Measurements from ENCODE around the gene ZBTB32.

The ZBTB32 gene

DNA sequence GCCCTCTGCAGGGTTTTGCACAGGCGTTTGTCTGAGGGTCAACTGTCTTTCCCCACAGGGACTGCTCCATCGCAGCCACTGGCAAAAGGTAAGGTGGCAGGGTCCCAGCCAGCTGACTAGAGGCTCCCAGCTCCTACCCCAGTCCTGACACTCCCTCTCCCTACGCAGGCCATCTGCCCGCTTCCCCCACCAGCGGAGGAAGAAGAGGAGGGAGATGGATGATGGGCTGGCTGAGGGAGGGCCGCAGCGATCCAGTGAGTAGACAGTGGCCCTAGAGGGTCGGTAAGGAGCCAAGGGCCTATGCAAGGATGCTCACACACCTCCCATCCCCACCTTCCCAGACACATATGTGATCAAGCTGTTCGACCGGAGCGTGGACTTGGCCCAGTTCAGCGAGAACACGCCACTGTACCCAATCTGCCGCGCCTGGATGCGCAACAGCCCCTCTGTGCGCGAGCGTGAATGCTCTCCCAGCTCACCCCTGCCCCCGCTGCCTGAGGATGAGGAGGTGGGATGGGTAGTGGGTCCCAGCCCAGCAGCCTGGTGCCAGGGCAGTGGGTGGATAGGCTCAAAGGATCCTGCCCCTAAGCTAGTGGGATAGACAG lies 48.5 kb downstream of the ZBTB32 start:
- H3F3A ChIP-seq (ENCODE audit: control insufficient read depth, insufficient read depth): no peaks in the 10 kb centered on the region

DNA sequence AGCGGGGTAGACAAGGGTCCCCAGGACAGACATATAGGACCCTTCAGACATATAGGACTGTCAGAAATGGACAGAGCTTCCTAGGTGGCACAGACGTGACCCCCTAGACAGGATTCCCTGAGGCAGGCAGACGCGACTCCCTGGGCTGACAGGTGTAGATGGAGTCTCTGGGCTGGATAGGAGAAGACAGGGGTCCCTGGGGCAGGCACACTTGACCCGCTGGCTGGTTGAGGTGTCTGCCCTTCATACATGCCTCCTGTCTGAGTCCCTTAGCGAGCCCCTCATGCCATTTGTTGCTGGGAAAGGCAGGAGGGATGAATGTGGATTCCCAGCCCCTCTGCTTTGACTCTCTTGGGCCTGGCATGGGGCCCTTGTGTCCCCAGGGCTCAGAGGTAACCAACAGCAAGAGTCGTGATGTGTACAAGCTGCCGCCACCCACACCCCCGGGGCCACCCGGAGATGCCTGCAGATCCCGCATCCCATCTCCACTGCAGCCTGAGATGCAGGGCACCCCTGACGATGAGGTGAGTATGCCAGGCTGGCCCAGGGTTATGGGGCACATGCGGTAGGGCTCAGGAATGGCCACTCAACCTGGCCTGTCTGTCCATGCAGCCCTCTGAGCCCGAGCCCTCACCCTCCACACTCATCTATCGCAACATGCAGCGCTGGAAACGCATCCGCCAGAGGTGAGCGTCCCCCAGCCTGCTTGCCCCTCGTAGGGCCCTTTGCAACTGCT lies 49.4 kb downstream of the ZBTB32 start:
- no peaks in the 10 kb centered on the region for H3F3A ChIP-seq (ENCODE audit: control insufficient read depth, insufficient read depth)
- no peaks in the 10 kb centered on the region for H3K9me2 ChIP-seq (replicated peaks; ENCODE audit: control insufficient read depth, low read length)
- no peak overlapping the region for H3K4me3 ChIP-seq (ENCODE audit: low read length)
- peaks cover 22% of the 10 kb centered on the region for H3K4me1 ChIP-seq (ENCODE audit: control insufficient read depth, low read length)
- peaks cover 11% of the 10 kb centered on the region for H3K79me2 ChIP-seq (ENCODE audit: control insufficient read depth, low read length)
- no peaks in the 10 kb centered on the region for H3K36me3 ChIP-seq (ENCODE audit: control insufficient read depth, low read length)
- H3K27me3 ChIP-seq (ENCODE audit: control insufficient read depth, low read length): no peaks in the 10 kb centered on the region
- H3K27ac ChIP-seq (ENCODE audit: low read depth, low read length): no peak overlapping the region
- no peaks in the 10 kb centered on the region for H3K9me3 ChIP-seq (ENCODE audit: control insufficient read depth, insufficient read depth, low read length)
- H4K20me1 ChIP-seq (ENCODE audit: control insufficient read depth, insufficient read depth, low read depth, low read length): no peaks in the 10 kb centered on the region
- TF ChIP-seq EZH2phosphoT487 (IDR thresholded peaks at IDR 0.05; ENCODE audit: borderline replicate concordance, low read length): no peak
- TF ChIP-seq, protein P1, sequence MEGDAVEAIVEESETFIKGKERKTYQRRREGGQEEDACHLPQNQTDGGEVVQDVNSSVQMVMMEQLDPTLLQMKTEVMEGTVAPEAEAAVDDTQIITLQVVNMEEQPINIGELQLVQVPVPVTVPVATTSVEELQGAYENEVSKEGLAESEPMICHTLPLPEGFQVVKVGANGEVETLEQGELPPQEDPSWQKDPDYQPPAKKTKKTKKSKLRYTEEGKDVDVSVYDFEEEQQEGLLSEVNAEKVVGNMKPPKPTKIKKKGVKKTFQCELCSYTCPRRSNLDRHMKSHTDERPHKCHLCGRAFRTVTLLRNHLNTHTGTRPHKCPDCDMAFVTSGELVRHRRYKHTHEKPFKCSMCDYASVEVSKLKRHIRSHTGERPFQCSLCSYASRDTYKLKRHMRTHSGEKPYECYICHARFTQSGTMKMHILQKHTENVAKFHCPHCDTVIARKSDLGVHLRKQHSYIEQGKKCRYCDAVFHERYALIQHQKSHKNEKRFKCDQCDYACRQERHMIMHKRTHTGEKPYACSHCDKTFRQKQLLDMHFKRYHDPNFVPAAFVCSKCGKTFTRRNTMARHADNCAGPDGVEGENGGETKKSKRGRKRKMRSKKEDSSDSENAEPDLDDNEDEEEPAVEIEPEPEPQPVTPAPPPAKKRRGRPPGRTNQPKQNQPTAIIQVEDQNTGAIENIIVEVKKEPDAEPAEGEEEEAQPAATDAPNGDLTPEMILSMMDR (IDR thresholded peaks at IDR 0.05; ENCODE audit: low read depth, low read length, poor library complexity, severe bottlenecking): no peak
- no peak overlapping the region for H3K4me2 ChIP-seq (ENCODE audit: low read length)

More for the DNA sequence above, 48.5 kb downstream of the ZBTB32 start:
- Histone ChIP-seq H3K9me3 (ENCODE audit: control insufficient read depth, insufficient read depth, low read length) (no peaks in the 10 kb centered on the region), H3K4me3 (ENCODE audit: low read length) (no peak overlapping the region), H3K9me2 (replicated peaks; ENCODE audit: control insufficient read depth, low read length) (no peaks in the 10 kb centered on the region), H3K4me2 (ENCODE audit: low read length) (no peak overlapping the region), H3K36me3 (ENCODE audit: control insufficient read depth, low read length) (no peaks in the 10 kb centered on the region), H3K79me2 (ENCODE audit: control insufficient read depth, low read length) (peaks cover 4% of the 10 kb centered on the region), H3K4me1 (ENCODE audit: control insufficient read depth, low read length) (peaks cover 22% of the 10 kb centered on the region), H3K27me3 (ENCODE audit: control insufficient read depth, low read length) (no peaks in the 10 kb centered on the region), H4K20me1 (ENCODE audit: control insufficient read depth, insufficient read depth, low read depth, low read length) (no peaks in the 10 kb centered on the region), H3K27ac (ENCODE audit: low read depth, low read length) (no peak overlapping the region)
- no peak for TF ChIP-seq EZH2phosphoT487 (IDR thresholded peaks at IDR 0.05; ENCODE audit: borderline replicate concordance, low read length)

DNA sequence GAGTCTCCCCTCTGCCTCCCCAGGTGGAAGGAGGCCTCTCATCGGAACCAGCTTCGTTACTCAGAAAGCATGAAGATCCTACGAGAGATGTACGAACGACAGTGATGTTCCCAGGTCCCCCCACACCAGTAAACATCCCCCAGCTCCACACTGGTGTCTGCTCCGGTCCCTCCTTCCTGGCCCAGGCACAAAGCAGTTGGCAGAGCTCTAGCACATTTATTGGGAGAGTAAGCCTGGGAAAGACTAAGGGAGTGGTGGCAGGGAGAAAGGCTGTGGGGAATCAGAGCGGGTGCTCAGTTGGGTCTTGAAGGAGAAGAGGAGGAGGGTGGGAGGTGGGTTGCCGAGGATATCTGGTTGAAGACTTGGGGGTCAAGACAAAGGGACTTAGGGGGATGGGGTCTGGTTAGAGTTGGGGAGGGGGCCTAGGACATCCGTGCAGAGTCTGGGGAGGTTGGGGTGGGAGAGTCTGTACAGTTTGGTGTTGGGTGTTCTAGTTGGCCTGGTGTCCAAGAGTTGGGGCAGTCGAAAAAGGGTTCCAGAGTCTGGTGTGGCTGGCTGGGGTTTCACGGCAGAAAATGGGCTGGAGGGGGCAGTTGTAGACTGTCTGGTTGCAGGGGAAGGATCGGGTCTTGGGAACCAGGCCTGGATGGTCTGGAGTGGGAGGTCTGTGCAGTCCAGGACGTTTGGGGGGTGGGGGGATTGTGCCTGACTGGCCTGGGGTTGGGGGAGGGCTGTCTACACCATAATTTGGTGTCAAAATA lies 50.2 kb downstream of the ZBTB32 start:
- no peaks in the 10 kb centered on the region for H3K27me3 ChIP-seq (ENCODE audit: control insufficient read depth, low read length)
- peaks cover 25% of the 10 kb centered on the region for H3K4me1 ChIP-seq (ENCODE audit: control insufficient read depth, low read length)
- TF ChIP-seq, protein P1 (IDR thresholded peaks at IDR 0.05; ENCODE audit: low read depth, low read length, poor library complexity, severe bottlenecking): no peak
- no peak for TF ChIP-seq EZH2phosphoT487 (IDR thresholded peaks at IDR 0.05; ENCODE audit: borderline replicate concordance, low read length)
- no peak overlapping the region for H3K4me2 ChIP-seq (ENCODE audit: low read length)
- H3K9me3 ChIP-seq (ENCODE audit: control insufficient read depth, insufficient read depth, low read length): no peaks in the 10 kb centered on the region
- no peak overlapping the region for H3K27ac ChIP-seq (ENCODE audit: low read depth, low read length)
- 0 out of 2 replicates have a peak, but pooled peaks cover 4% of the 10 kb centered on the region for H4K20me1 ChIP-seq (ENCODE audit: control insufficient read depth, insufficient read depth, low read depth, low read length)
- no peaks in the 10 kb centered on the region for H3F3A ChIP-seq (ENCODE audit: control insufficient read depth, insufficient read depth)
- no peak overlapping the region for H3K4me3 ChIP-seq (ENCODE audit: low read length)
- peaks cover 15% of the 10 kb centered on the region for H3K79me2 ChIP-seq (ENCODE audit: control insufficient read depth, low read length)
- H3K36me3 ChIP-seq (ENCODE audit: control insufficient read depth, low read length): peaks cover 4% of the 10 kb centered on the region
- H3K9me2 ChIP-seq (replicated peaks; ENCODE audit: control insufficient read depth, low read length): no peaks in the 10 kb centered on the region
